Panc1 (cell line): ENCODE data around the gene KCNQ1OT1.

Experiments used
- CTCF ChIP-seq: fragments of 450-650 bp; IDR thresholded peaks from 2 replicates; pipeline ENCODE4 v1.5.1; 2017; ENCODE audit warnings: mild to moderate bottlenecking
- POLR2AphosphoS5 ChIP-seq: IDR thresholded peaks from 2 replicates; pipeline ENCODE4 v1.6.1; 2012; ENCODE audit warnings: mild to moderate bottlenecking, low read depth, low read length, moderate library complexity
- REST ChIP-seq, 2 experiments: IDR thresholded peaks; 2 replicates each; pipeline ENCODE4 v1.6.1; 2011 to 2012; ENCODE audit warnings: low read depth in 2 of 2, control low read depth in 1 of 2, low read length in 1 of 2, mild to moderate bottlenecking in 1 of 2, moderate library complexity in 1 of 2; ENCODE audit not compliant: insufficient read depth in 1 of 2
- SIN3A ChIP-seq: IDR thresholded peaks from 2 replicates; pipeline ENCODE4 v1.6.1; 2012; ENCODE audit warnings: low read depth, mild to moderate bottlenecking, low read length, moderate library complexity, borderline replicate concordance; ENCODE audit not compliant: insufficient read depth
- TCF7L2 ChIP-seq: IDR thresholded peaks from 2 replicates; pipeline ENCODE4 v1.6.1; 2011; ENCODE audit warnings: mild to moderate bottlenecking, low read depth, low read length, inconsistent platforms

- no peak for TF ChIP-seq POLR2AphosphoS5
- TF ChIP-seq SIN3A: no peak
- no peak for TF ChIP-seq CTCF
- TF ChIP-seq REST (IDR thresholded peaks at IDR 0.05; ENCODE audit: insufficient read depth in 1 of 2, low read depth in 2 of 2, low read length in 1 of 2): no peak
- no peak for TF ChIP-seq TCF7L2
These were observed 108.0 kb downstream of the KCNQ1OT1 start for GRCh38 chr11:2591805-2592204.
